Body of pancreas (tissue), 4 donors: ENCODE results near the gene IYD.

Experiments used
- POLR2A ChIP-seq, 3 donors: fragments of 450-650 bp; IDR thresholded peaks; one replicate each; pipeline ENCODE4 v1.6.1; 2016; ENCODE audit warnings: antibody characterized with exemption in 3 of 3, mild to moderate bottlenecking in 2 of 3
- TF ChIP-seq, protein P1 (sequence below), 7 experiments: fragments of 450-650 bp in 4 of 7; fragments of 200-600 bp in 3 of 7; sonication (generic) in 3 of 7; IDR thresholded peaks; one replicate each; pipeline ENCODE4 v1.5.1; 2016 to 2019; ENCODE audit warnings: antibody characterized with exemption in 7 of 7

- TF ChIP-seq, protein P1, sequence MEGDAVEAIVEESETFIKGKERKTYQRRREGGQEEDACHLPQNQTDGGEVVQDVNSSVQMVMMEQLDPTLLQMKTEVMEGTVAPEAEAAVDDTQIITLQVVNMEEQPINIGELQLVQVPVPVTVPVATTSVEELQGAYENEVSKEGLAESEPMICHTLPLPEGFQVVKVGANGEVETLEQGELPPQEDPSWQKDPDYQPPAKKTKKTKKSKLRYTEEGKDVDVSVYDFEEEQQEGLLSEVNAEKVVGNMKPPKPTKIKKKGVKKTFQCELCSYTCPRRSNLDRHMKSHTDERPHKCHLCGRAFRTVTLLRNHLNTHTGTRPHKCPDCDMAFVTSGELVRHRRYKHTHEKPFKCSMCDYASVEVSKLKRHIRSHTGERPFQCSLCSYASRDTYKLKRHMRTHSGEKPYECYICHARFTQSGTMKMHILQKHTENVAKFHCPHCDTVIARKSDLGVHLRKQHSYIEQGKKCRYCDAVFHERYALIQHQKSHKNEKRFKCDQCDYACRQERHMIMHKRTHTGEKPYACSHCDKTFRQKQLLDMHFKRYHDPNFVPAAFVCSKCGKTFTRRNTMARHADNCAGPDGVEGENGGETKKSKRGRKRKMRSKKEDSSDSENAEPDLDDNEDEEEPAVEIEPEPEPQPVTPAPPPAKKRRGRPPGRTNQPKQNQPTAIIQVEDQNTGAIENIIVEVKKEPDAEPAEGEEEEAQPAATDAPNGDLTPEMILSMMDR (IDR thresholded peaks at IDR 0.05), result no peak
- no peak for TF ChIP-seq POLR2A (IDR thresholded peaks at IDR 0.05)
Observed at GRCh38 chr6:150328744-150329405, 39.9 kb upstream of the IYD start.
